Activated T-helper 1 cell treated with Interleukin-2 at 50 U/mL for 16 hours (primary cell): ENCODE measurements around the gene SLC13A5.
"Not testable (repeated sequence)": the region's sequence is repeated elsewhere in the genome, so short reads cannot be mapped to it uniquely, and the experiment has no call there.

ENCODE experiments used
- DNase-seq: peaks from one replicate; pipeline ENCODE4 v3.0.0-alpha.2; 2020; ENCODE audit warnings: low read depth

Gene SLC13A5

GRCh38 chr17:6660805-6661463 lies 52.2 kb downstream of the SLC13A5 start:
- no peak for DNase-seq

- no peak for DNase-seq
Observed at GRCh38 chr17:6660101-6660500, 53.1 kb downstream of the SLC13A5 start.

- DNase-seq: not testable (repeated sequence)
Observed at GRCh38 chr17:6658411-6658810, 54.8 kb downstream of the SLC13A5 start.

- no peak for DNase-seq
Observed at GRCh38 chr17:6657633-6658287, 55.4 kb downstream of the SLC13A5 start.

GRCh38 chr17:6656797-6657632 lies 56.2 kb downstream of the SLC13A5 start:
- peak; percentile 55 for DNase-seq

GRCh38 chr17:6655732-6656361 lies 57.3 kb downstream of the SLC13A5 start:
- not testable (repeated sequence) for DNase-seq

- DNase-seq: no peak
Observed at GRCh38 chr17:6654841-6655731, 58.1 kb downstream of the SLC13A5 start.

GRCh38 chr17:6651919-6652452 lies 61.2 kb downstream of the SLC13A5 start:
- no peak for DNase-seq

GRCh38 chr17:6651354-6651918 lies 61.7 kb downstream of the SLC13A5 start, which contains the start of the genes C17orf100 and MED31:
C17orf100 (plus strand) TSS chr17:6651762; CDS start chr17:6651914, 152 bp downstream.
MED31 (minus strand) TSS chr17:6651605; CDS start chr17:6651528, 77 bp downstream.
- DNase-seq: peak; percentile 91

- DNase-seq: no peak
Observed at GRCh38 chr17:6648181-6648580, 65.0 kb downstream of the SLC13A5 start.

- no peak for DNase-seq
Observed at GRCh38 chr17:6643451-6644125, 69.6 kb downstream of the SLC13A5 start.

GRCh38 chr17:6642592-6642991 lies 70.6 kb downstream of the SLC13A5 start:
- no peak for DNase-seq

- DNase-seq: no peak
Observed at GRCh38 chr17:6641247-6641863, 71.8 kb downstream of the SLC13A5 start.

GRCh38 chr17:6640536-6641246 lies 72.5 kb downstream of the SLC13A5 start, which contains the start of the genes KIAA0753 and TXNDC17:
KIAA0753 (minus strand) TSS chr17:6640711; CDS start chr17:6635103, 5,608 bp downstream.
TXNDC17 (plus strand) TSS chr17:6641060; CDS start chr17:6641083, 23 bp downstream.
- DNase-seq: peak; percentile 88

GRCh38 chr17:6639586-6640535 lies 73.3 kb downstream of the SLC13A5 start:
- no peak for DNase-seq

GRCh38 chr17:6639014-6639585 lies 74.1 kb downstream of the SLC13A5 start:
- DNase-seq: no peak
